Ramos (cell line): ENCODE data around the gene VDAC2.

Source experiments
- in situ Hi-C: fragments of 300-500 bp; cut with MboI; formaldehyde crosslinking; loops from one replicate; pipeline ENCODE4 v1.14.3; 2022; ENCODE audit warnings: low sequenced_read_pairs; ENCODE audit not compliant: unreplicated experiment

The VDAC2 gene

GRCh38 chr10:75245354-75246250, 35.0 kb downstream of the VDAC2 start:
- in situ Hi-C loops, result loop anchor here (25.0 kb wide), 1 partner anchor 983 kb away; no protein-coding TSS in a partner anchor

GRCh38 chr10:75246506-75246905, 35.9 kb downstream of the VDAC2 start:
- in situ Hi-C loops, result loop anchor here (25.0 kb wide), 1 partner anchor 984 kb away; no protein-coding TSS in a partner anchor

- in situ Hi-C loops, result loop anchor here (25.0 kb wide), 1 partner anchor 985 kb away; no protein-coding TSS in a partner anchor
Observed at GRCh38 chr10:75247797-75248196, 37.2 kb downstream of the VDAC2 start.

- in situ Hi-C loops, result no loop called here
Observed at GRCh38 chr10:75250934-75251333, 40.3 kb downstream of the VDAC2 start.

- in situ Hi-C loops, result no loop called here
Observed at GRCh38 chr10:75253281-75254220, 43.0 kb downstream of the VDAC2 start.

GRCh38 chr10:75254739-75255138, 44.1 kb downstream of the VDAC2 start:
- in situ Hi-C loops, result no loop called here

- in situ Hi-C loops, result no loop called here
Observed at GRCh38 chr10:75260990-75261389, 50.4 kb downstream of the VDAC2 start.

GRCh38 chr10:75261813-75262705, 51.5 kb downstream of the VDAC2 start:
- in situ Hi-C loops, result no loop called here

GRCh38 chr10:75263806-75264205, 53.2 kb downstream of the VDAC2 start:
- in situ Hi-C loops, result no loop called here

- in situ Hi-C loops, result no loop called here
Observed at GRCh38 chr10:75265856-75266255, 55.3 kb downstream of the VDAC2 start.

GRCh38 chr10:75266945-75267344, 56.3 kb downstream of the VDAC2 start:
- in situ Hi-C loops, result no loop called here

- in situ Hi-C loops, result no loop called here
Observed at GRCh38 chr10:75269605-75270004, 59.0 kb downstream of the VDAC2 start.

GRCh38 chr10:75272094-75272493, 61.5 kb downstream of the VDAC2 start:
- in situ Hi-C loops, result no loop called here

GRCh38 chr10:75272896-75273295, 62.3 kb downstream of the VDAC2 start:
- in situ Hi-C loops, result no loop called here

GRCh38 chr10:75276069-75276872, 65.7 kb downstream of the VDAC2 start:
- in situ Hi-C loops, result no loop called here

- in situ Hi-C loops, result no loop called here
Observed at GRCh38 chr10:75280236-75280635, 69.6 kb downstream of the VDAC2 start.
